Daoy (cell line): ENCODE results near the gene PITPNM1. TPM values are rescaled to one million over a fixed set of nuclear protein-coding genes. Genes with fewer than 3 reads are reported as not detected.
A peak's percentile ranks its signal among the peaks of the same experiment; 100 is the strongest.
"Not testable (repeated sequence)": the region's sequence is repeated elsewhere in the genome, so short reads cannot be mapped to it uniquely, and the experiment has no call there.

ENCODE experiments used
- DNase-seq: peaks from one replicate; pipeline ENCODE4 v3.0.0-alpha.2; 2015; ENCODE audit warnings: low read depth
- total RNA-seq: library from RNA; depleted of rRNA; stranded (reverse); fragments of >200 nt; shearing (Covaris generic); gene quantifications from 2 replicates; pipeline ENCODE4 v1.2.3, GENCODE V29; 2014; rRNA removed

The PITPNM1 gene
- 24.6 and 32.1 TPM in 2 replicates for total RNA-seq

- DNase-seq, result peak; percentile 80
Measured at GRCh38 chr11:67504950-67505581, at the start of gene PITPNM1. TSS of gene PITPNM1 (minus strand) at chr11:67505363. CDS start at chr11:67504180, 1,183 bp downstream.

- DNase-seq, result not testable (repeated sequence)
Measured at GRCh38 chr11:67551697-67552096, 46.5 kb upstream of the PITPNM1 start.

GRCh38 chr11:67551127-67551526 lies 46.0 kb upstream of the PITPNM1 start:
- DNase-seq, result no peak

- no peak for DNase-seq
Measured at GRCh38 chr11:67548555-67549110, 43.5 kb upstream of the PITPNM1 start.

- not testable (repeated sequence) for DNase-seq
Measured at GRCh38 chr11:67548112-67548511, 42.9 kb upstream of the PITPNM1 start.

- no peak for DNase-seq
Measured at GRCh38 chr11:67545280-67545679, 40.1 kb upstream of the PITPNM1 start.

- no peak for DNase-seq
Measured at GRCh38 chr11:67544616-67545242, 39.6 kb upstream of the PITPNM1 start.

- no peak for DNase-seq
Measured at GRCh38 chr11:67543585-67543984, 38.4 kb upstream of the PITPNM1 start.

GRCh38 chr11:67542971-67543370 lies 37.8 kb upstream of the PITPNM1 start:
- DNase-seq, result no peak

GRCh38 chr11:67542169-67542568 lies 37.0 kb upstream of the PITPNM1 start:
- DNase-seq, result no peak

- DNase-seq, result no peak
Measured at GRCh38 chr11:67541198-67541597, 36.0 kb upstream of the PITPNM1 start.

- no peak for DNase-seq
Measured at GRCh38 chr11:67539550-67539949, 34.4 kb upstream of the PITPNM1 start.

GRCh38 chr11:67538823-67539505 lies 33.8 kb upstream of the PITPNM1 start:
- DNase-seq, result no peak

- no peak for DNase-seq
Measured at GRCh38 chr11:67538306-67538705, 33.1 kb upstream of the PITPNM1 start.

- no peak for DNase-seq
Measured at GRCh38 chr11:67535561-67535960, 30.4 kb upstream of the PITPNM1 start.

GRCh38 chr11:67534070-67534679 lies 29.0 kb upstream of the PITPNM1 start:
- DNase-seq, result no peak

- DNase-seq, result no peak
Measured at GRCh38 chr11:67532889-67533288, 27.7 kb upstream of the PITPNM1 start.

- peak; percentile 51 for DNase-seq
Measured at GRCh38 chr11:67530282-67530592, 25.1 kb upstream of the PITPNM1 start.

- DNase-seq, result no peak
Measured at GRCh38 chr11:67528376-67528775, 23.2 kb upstream of the PITPNM1 start.

GRCh38 chr11:67525275-67525976 lies 20.3 kb upstream of the PITPNM1 start:
- no peak for DNase-seq

GRCh38 chr11:67524480-67524808 lies 19.3 kb upstream of the PITPNM1 start:
- DNase-seq, result no peak
